H9 (cell line): ENCODE measurements around the gene CCNY. TPM values are rescaled to one million over a fixed set of nuclear protein-coding genes. Genes with fewer than 3 reads are reported as not detected.

ENCODE experiments used
- DNase-seq: peaks from one replicate; pipeline ENCODE4 v3.0.0-alpha.2; 2017
- H2AFZ ChIP-seq: one replicate; pipeline ENCODE4 v1.6.1; 2013; ENCODE audit warnings: mild to moderate bottlenecking, low read length, control low read depth, moderate library complexity
- H2AK5ac ChIP-seq: 2 replicates; pipeline ENCODE4 v1.6.1; 2013; ENCODE audit warnings: low read length, control low read depth, mixed read lengths; ENCODE audit not compliant: insufficient read length
- H2BK120ac ChIP-seq: one replicate; pipeline ENCODE4 v1.6.1; 2013; ENCODE audit warnings: low read depth, mild to moderate bottlenecking, low read length, control low read depth, inconsistent platforms; ENCODE audit not compliant: poor library complexity, severe bottlenecking
- H2BK12ac ChIP-seq: 2 replicates; pipeline ENCODE4 v1.6.1; 2013; ENCODE audit warnings: low read length, control low read depth, mixed read lengths, low read depth; ENCODE audit not compliant: insufficient read length
- H2BK15ac ChIP-seq: 2 replicates; pipeline ENCODE4 v1.6.1; 2013; ENCODE audit warnings: low read depth, low read length, control low read depth
- H2BK20ac ChIP-seq: one replicate; pipeline ENCODE4 v1.6.1; 2013; ENCODE audit warnings: low read depth, mild to moderate bottlenecking, low read length, control low read depth, inconsistent platforms; ENCODE audit not compliant: poor library complexity, severe bottlenecking
- H2BK5ac ChIP-seq: 2 replicates; pipeline ENCODE4 v1.6.1; 2013; ENCODE audit warnings: low read length, control low read depth, mixed read lengths; ENCODE audit not compliant: insufficient read length
- H3K14ac ChIP-seq: 2 replicates; pipeline ENCODE4 v1.6.1; 2013; ENCODE audit warnings: low read length, control low read depth; ENCODE audit not compliant: insufficient read depth
- H3K18ac ChIP-seq: 2 replicates; pipeline ENCODE4 v1.6.1; 2013; ENCODE audit warnings: low read depth, mild to moderate bottlenecking, mixed read lengths, low read length, control low read depth; ENCODE audit not compliant: insufficient read length
- H3K23ac ChIP-seq: 2 replicates; pipeline ENCODE4 v1.6.1; 2013; ENCODE audit warnings: low read length, control low read depth, mixed read lengths, low read depth; ENCODE audit not compliant: insufficient read length
- H3K23me2 ChIP-seq: 2 replicates; pipeline ENCODE4 v1.6.1; 2013; ENCODE audit warnings: low read depth, mild to moderate bottlenecking, mixed read lengths, low read length, control low read depth; ENCODE audit not compliant: insufficient read length, poor library complexity, severe bottlenecking
- H3K27ac ChIP-seq: 2 replicates; pipeline ENCODE4 v1.5.1; 2013; ENCODE audit warnings: low read length, control low read depth, mixed read lengths, low read depth; ENCODE audit not compliant: insufficient read length
- H3K27me3 ChIP-seq: 2 replicates; pipeline ENCODE4 v1.6.1; 2013; ENCODE audit warnings: low read length, control low read depth, inconsistent platforms; ENCODE audit not compliant: insufficient read depth
- H3K4ac ChIP-seq: 2 replicates; pipeline ENCODE4 v1.6.1; 2013; ENCODE audit warnings: low read depth, mild to moderate bottlenecking, control low read depth, inconsistent platforms, low read length, moderate library complexity
- H3K4me1 ChIP-seq: 2 replicates; pipeline ENCODE4 v1.6.1; 2013; ENCODE audit warnings: low read length, control low read depth, inconsistent platforms; ENCODE audit not compliant: insufficient read depth
- H3K4me2 ChIP-seq: 2 replicates; pipeline ENCODE4 v1.6.1; 2013; ENCODE audit warnings: low read length, control low read depth, mixed read lengths; ENCODE audit not compliant: insufficient read length, insufficient read depth
- H3K56ac ChIP-seq: 2 replicates; pipeline ENCODE4 v1.6.1; 2013; ENCODE audit warnings: low read depth, mild to moderate bottlenecking, mixed read lengths, low read length, control low read depth; ENCODE audit not compliant: insufficient read length
- H3K79me1 ChIP-seq: 2 replicates; pipeline ENCODE4 v1.6.1; 2013; ENCODE audit warnings: low read depth, mild to moderate bottlenecking, moderate library complexity, low read length, control low read depth, inconsistent platforms; ENCODE audit not compliant: insufficient read depth, poor library complexity, severe bottlenecking
- H3K79me2 ChIP-seq: 2 replicates; pipeline ENCODE4 v1.6.1; 2013; ENCODE audit warnings: low read length, control low read depth, inconsistent platforms; ENCODE audit not compliant: insufficient read depth
- H3K9ac ChIP-seq: 2 replicates; pipeline ENCODE4 v1.6.1; 2013; ENCODE audit warnings: low read length, control low read depth, mixed read lengths; ENCODE audit not compliant: insufficient read length; ENCODE audit errors: extremely low read depth
- H3K9me3 ChIP-seq: one replicate; pipeline ENCODE4 v1.6.1; 2013; ENCODE audit warnings: low read depth, low read length, inconsistent platforms; ENCODE audit not compliant: control insufficient read depth
- H3T11ph ChIP-seq: one replicate; pipeline ENCODE4 v1.6.1; 2013; ENCODE audit warnings: mild to moderate bottlenecking, low read length, control low read depth, inconsistent platforms
- H4K20me1 ChIP-seq: one replicate; pipeline ENCODE4 v1.6.1; 2013; ENCODE audit not compliant: control insufficient read depth, insufficient read length, insufficient read depth
- H4K5ac ChIP-seq: 2 replicates; pipeline ENCODE4 v1.6.1; 2013; ENCODE audit warnings: low read depth, mild to moderate bottlenecking, mixed read lengths, low read length, control low read depth; ENCODE audit not compliant: insufficient read length
- H4K8ac ChIP-seq: replicated peaks from 2 replicates; pipeline ENCODE4 v1.6.1; 2013; ENCODE audit warnings: low read length, control low read depth, mixed read lengths, low read depth; ENCODE audit not compliant: insufficient read length
- H4K91ac ChIP-seq: 2 replicates; pipeline ENCODE4 v1.6.1; 2013; ENCODE audit warnings: low read depth, mild to moderate bottlenecking, moderate library complexity, mixed read lengths, low read length, control low read depth; ENCODE audit not compliant: insufficient read length
- H3K27ac Mint-ChIP-seq, 3 experiments: 2 replicates in 2 of 3; 3 replicates in 1 of 3; pipeline ENCODE4 v1.8.0; 2020 to 2021; ENCODE audit warnings: mixed read lengths in 3 of 3, mild to moderate bottlenecking in 1 of 3, moderate library complexity in 1 of 3
- H3K27me3 Mint-ChIP-seq: 2 replicates; pipeline ENCODE4 v1.8.0; 2021; ENCODE audit warnings: low read depth, mild to moderate bottlenecking, moderate library complexity, mixed read lengths
- H3K36me3 Mint-ChIP-seq, 3 experiments: 2 replicates in 2 of 3; 3 replicates in 1 of 3; pipeline ENCODE4 v1.8.0; 2020 to 2021; ENCODE audit warnings: low read depth in 3 of 3, mixed read lengths in 3 of 3; ENCODE audit not compliant: insufficient read depth in 1 of 3
- H3K4me1 Mint-ChIP-seq, 2 experiments: 2 replicates each; pipeline ENCODE4 v1.8.0; 2020; ENCODE audit warnings: mixed read lengths in 2 of 2
- H3K4me3 Mint-ChIP-seq, 2 experiments: 2 replicates in 1 of 2; 3 replicates in 1 of 2; pipeline ENCODE4 v1.8.0; 2020 to 2021; ENCODE audit warnings: mild to moderate bottlenecking in 2 of 2, mixed read lengths in 2 of 2, moderate library complexity in 1 of 2
- H3K9me3 Mint-ChIP-seq, 2 experiments: 2 replicates in 1 of 2; 3 replicates in 1 of 2; pipeline ENCODE4 v1.8.0; 2020; ENCODE audit warnings: mild to moderate bottlenecking in 2 of 2, mixed read lengths in 2 of 2, moderate library complexity in 1 of 2
- WGBS: extraction: QIAGEN DNeasy Blood & Tissue Kit; methylation state at CpG from one replicate; pipeline ENCODE4 v1.1.7; 2013; ENCODE audit warnings: missing lambda C conversion rate, low lambda C conversion rate, mixed read lengths; ENCODE audit not compliant: insufficient read length; ENCODE audit errors: extremely low coverage; 5-methylcytosine and 5-hydroxymethylcytosine counted together
- total RNA-seq: library from RNA; stranded (reverse); gene quantifications from 2 replicates; pipeline ENCODE4 v1.2.1, GENCODE V29; 2021
- TF ChIP-seq, protein P1 (sequence below): fragments of 200-600 bp; sonication (generic); conservative IDR thresholded peaks from 3 replicates; pipeline ENCODE4 v1.8.0; 2021; ENCODE audit warnings: antibody characterized with exemption, mild to moderate bottlenecking

CCNY gene
- total RNA-seq, 1 experiment from 2014 or later = 62.1 TPM

DNA sequence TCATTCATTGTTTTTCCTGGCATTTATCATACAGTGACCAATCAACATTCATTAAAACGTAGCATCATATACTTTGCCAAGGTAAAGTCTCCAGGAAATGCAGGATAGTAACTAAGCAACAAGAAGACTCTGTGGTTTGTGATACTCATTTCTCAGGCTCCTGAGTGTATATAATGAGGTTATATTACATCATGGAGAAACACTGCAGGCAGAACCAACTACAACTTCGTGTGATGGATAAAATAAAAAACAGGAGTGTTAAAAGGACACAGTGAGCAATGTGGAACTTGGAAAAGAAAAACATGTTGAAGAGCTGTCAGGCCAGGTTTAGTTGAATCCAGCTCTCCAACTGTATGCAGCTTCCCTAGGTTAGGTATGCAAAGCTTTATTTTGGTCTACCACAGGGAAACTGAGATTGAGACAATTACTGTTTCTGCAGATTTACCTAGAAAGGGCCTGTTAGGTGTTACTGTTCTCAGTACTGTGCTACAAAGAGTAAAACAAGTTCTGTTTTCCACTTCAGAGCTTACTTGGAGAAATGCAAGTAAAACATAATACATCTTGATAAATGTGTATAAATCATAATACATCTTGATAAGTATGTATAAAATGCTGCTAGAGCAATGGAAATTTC, 7.8 kb upstream of the CCNY start:
- Histone ChIP-seq H4K5ac (no peak overlapping the region), H3K23me2 (no peaks in the 10 kb centered on the region), H3K14ac (no peak overlapping the region), H3K79me2 (no peaks in the 10 kb centered on the region), H2BK15ac (no peak overlapping the region), H3K23ac (no peak overlapping the region), H3K9me3 (no peaks in the 10 kb centered on the region), H2BK120ac (no peak overlapping the region), H4K91ac (no peak overlapping the region), H4K8ac (no peak overlapping the region), H3K79me1 (no peaks in the 10 kb centered on the region), H2AFZ (no peak overlapping the region), H3K9ac (no peak overlapping the region), H2BK20ac (no peak overlapping the region), H2AK5ac (no peak overlapping the region), H3K4ac (no peak overlapping the region), H2BK12ac (no peak overlapping the region), H3K27me3 (no peaks in the 10 kb centered on the region), H3K18ac (no peak overlapping the region), H3K56ac (no peak overlapping the region), H2BK5ac (no peak overlapping the region), H3T11ph (no peak overlapping the region), H3K4me1 (no peaks in the 10 kb centered on the region), H3K4me2 (no peak overlapping the region), H4K20me1 (no peaks in the 10 kb centered on the region), H3K27ac (no peak overlapping the region)
- Mint-ChIP-seq H3K36me3 (peaks cover 5 to 10% (median 8%) of the 10 kb centered on the region in 3 experiments; a peak in 6 of 7 replicates), H3K4me1 (peaks cover 22% of the 10 kb centered on the region in 2 experiments), H3K27ac (no peak overlapping the region; a peak in 1 of 7 replicates), H3K27me3 (no peaks in the 10 kb centered on the region), H3K4me3 (no peak overlapping the region), H3K9me3 (peaks cover under 1% of the 10 kb centered on the region in 2 experiments; a peak in 3 of 5 replicates)
- TF ChIP-seq, protein P1, sequence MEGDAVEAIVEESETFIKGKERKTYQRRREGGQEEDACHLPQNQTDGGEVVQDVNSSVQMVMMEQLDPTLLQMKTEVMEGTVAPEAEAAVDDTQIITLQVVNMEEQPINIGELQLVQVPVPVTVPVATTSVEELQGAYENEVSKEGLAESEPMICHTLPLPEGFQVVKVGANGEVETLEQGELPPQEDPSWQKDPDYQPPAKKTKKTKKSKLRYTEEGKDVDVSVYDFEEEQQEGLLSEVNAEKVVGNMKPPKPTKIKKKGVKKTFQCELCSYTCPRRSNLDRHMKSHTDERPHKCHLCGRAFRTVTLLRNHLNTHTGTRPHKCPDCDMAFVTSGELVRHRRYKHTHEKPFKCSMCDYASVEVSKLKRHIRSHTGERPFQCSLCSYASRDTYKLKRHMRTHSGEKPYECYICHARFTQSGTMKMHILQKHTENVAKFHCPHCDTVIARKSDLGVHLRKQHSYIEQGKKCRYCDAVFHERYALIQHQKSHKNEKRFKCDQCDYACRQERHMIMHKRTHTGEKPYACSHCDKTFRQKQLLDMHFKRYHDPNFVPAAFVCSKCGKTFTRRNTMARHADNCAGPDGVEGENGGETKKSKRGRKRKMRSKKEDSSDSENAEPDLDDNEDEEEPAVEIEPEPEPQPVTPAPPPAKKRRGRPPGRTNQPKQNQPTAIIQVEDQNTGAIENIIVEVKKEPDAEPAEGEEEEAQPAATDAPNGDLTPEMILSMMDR = no peak
- DNase-seq = no peak
- WGBS = no CpG with 5 or more reads among the region's 2 CpGs
